SJCRH30 (cell line): ENCODE data around the gene C2orf69. TPM values are rescaled to one million over a fixed set of nuclear protein-coding genes. Genes with fewer than 3 reads are reported as not detected.

Experiments used
- DNase-seq, 2 experiments: peaks; one replicate each; pipeline ENCODE4 v3.0.0-alpha.2; 2015 to 2020
- H3K27ac ChIP-seq: fragments of 250-450 bp; sonication (Bioruptor Pico); 2 replicates; pipeline ENCODE4 v1.5.1; 2020; ENCODE audit warnings: mild to moderate bottlenecking, moderate library complexity
- H3K27me3 ChIP-seq: fragments of 250-450 bp; sonication (Bioruptor Pico); 2 replicates; pipeline ENCODE4 v1.5.1; 2020; ENCODE audit warnings: mild to moderate bottlenecking, moderate library complexity
- H3K36me3 ChIP-seq: fragments of 250-450 bp; sonication (Bioruptor Pico); 2 replicates; pipeline ENCODE4 v1.5.1; 2020; ENCODE audit warnings: mild to moderate bottlenecking, moderate library complexity
- H3K4me1 ChIP-seq: fragments of 250-450 bp; sonication (Bioruptor Pico); 2 replicates; pipeline ENCODE4 v1.5.1; 2020; ENCODE audit warnings: mild to moderate bottlenecking, moderate library complexity
- H3K4me3 ChIP-seq: fragments of 250-450 bp; sonication (Bioruptor Pico); 2 replicates; pipeline ENCODE4 v1.5.1; 2020; ENCODE audit warnings: mild to moderate bottlenecking, moderate library complexity
- H3K9me3 ChIP-seq: fragments of 250-450 bp; sonication (Bioruptor Pico); replicated peaks from 2 replicates; pipeline ENCODE4 v1.5.1; 2020; ENCODE audit warnings: mild to moderate bottlenecking, moderate library complexity
- total RNA-seq: library from RNA; depleted of rRNA; stranded (reverse); fragments of >200 nt; shearing (Covaris generic); gene quantifications from 2 replicates; pipeline ENCODE4 v1.2.3, GENCODE V29; 2014

Gene C2orf69
- total RNA-seq, 1 experiment from 2014 or later = 20.7 TPM

DNA sequence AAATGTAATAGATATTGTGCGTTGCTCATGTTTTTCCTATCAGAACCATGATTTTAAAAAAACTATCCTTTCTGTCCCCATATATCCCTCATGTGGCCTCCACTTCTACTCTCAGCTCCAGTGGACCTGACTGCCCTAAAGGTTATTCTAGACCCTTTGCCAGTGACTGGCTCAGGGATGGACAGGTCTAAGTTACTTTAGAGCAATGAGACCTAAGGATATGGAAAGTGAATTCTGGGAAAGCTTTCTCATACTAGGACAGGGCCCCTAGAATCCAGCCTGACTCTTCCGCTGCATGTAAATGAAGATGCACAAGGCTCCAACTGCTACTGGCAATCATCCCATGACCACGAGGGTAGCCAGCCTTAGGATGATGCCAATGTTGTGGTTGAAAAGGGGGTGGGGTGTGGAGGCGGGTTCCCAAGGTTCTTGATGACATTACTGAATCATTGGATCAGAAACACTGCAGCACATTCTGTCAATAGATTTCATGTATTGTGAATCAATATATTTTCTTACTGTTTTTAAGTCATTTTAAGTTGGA, 21.3 kb downstream of the C2orf69 start:
- H3K27me3 ChIP-seq = no peaks in the 10 kb centered on the region
- peaks cover 6% of the 10 kb centered on the region; the same call in 1 of the 2 replicates for H3K4me1 ChIP-seq
- H3K36me3 ChIP-seq = peaks cover 71% of the 10 kb centered on the region
- DNase-seq = peak; percentile 75 to 79
- no peak overlapping the region for H3K4me3 ChIP-seq
- no peaks in the 10 kb centered on the region for H3K9me3 ChIP-seq
- H3K27ac ChIP-seq = peak overlapping the region; percentile 13; the same call in 1 of the 2 replicates

DNA sequence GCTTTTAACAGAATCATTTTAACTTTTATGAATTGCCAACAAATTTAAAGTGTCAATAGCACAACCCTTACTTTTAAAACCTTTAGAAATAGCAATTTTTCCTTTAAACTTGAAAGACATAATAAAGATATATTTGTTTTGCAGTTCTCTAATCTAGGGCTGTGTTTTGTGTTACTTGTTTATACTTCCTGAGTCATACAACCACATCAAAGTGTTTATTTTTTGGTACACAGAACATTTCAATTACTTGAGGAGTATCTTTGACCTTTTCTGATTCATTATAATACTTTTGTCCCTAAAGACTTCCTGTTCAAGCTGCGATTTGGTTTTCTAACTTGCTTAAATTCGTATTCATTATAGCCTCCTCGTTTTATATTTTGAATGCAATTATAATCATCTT, 22.4 kb downstream of the C2orf69 start:
- Histone ChIP-seq H3K9me3 (no peaks in the 10 kb centered on the region), H3K4me1 (peaks cover 6% of the 10 kb centered on the region; the same call in 1 of the 2 replicates), H3K4me3 (no peak overlapping the region), H3K27ac (no peak overlapping the region), H3K36me3 (peaks cover 66% of the 10 kb centered on the region), H3K27me3 (no peaks in the 10 kb centered on the region)
- no peak for DNase-seq

DNA sequence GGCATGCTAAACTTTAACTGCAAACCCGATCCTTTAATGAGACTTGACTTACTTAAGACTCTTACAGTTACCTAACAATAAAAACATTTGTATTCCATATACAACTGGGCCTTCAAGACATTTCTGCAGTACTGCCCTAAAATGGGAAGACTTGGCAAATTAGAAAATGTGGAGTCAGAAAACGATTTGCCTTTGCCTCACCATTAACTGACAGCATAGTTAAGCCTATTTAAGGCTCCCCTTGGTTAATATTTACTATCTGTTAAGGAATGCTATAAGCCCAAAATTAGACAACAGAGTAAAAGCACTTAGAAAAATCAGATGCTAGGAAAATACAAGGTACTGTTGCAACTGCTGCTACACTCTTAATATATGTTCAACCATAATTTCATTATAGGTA, 25.5 kb downstream of the C2orf69 start:
- Histone ChIP-seq H3K4me1 (peaks cover 6% of the 10 kb centered on the region; the same call in 1 of the 2 replicates), H3K4me3 (no peak overlapping the region), H3K36me3 (peaks cover 74% of the 10 kb centered on the region), H3K9me3 (no peaks in the 10 kb centered on the region), H3K27me3 (no peaks in the 10 kb centered on the region), H3K27ac (no peak overlapping the region)
- DNase-seq = no peak

GRCh38 chr2:199940373-199940772, 29.3 kb downstream of the C2orf69 start:
- Histone ChIP-seq H3K36me3 (peaks cover 59% of the 10 kb centered on the region), H3K9me3 (no peaks in the 10 kb centered on the region), H3K27me3 (no peaks in the 10 kb centered on the region), H3K4me3 (no peak overlapping the region), H3K4me1 (no peaks in the 10 kb centered on the region), H3K27ac (no peak overlapping the region)
- DNase-seq = peak in 1 of 2 experiments; percentile 44

GRCh38 chr2:199943373-199943772, 32.3 kb downstream of the C2orf69 start:
- Histone ChIP-seq H3K27ac (no peak overlapping the region), H3K27me3 (no peaks in the 10 kb centered on the region), H3K4me3 (no peak overlapping the region), H3K9me3 (no peaks in the 10 kb centered on the region), H3K4me1 (no peaks in the 10 kb centered on the region), H3K36me3 (peaks cover 66% of the 10 kb centered on the region)
- no peak for DNase-seq

GRCh38 chr2:199946196-199946595, 35.1 kb downstream of the C2orf69 start:
- no peak overlapping the region for H3K4me3 ChIP-seq
- no peaks in the 10 kb centered on the region for H3K9me3 ChIP-seq
- H3K27me3 ChIP-seq = no peaks in the 10 kb centered on the region
- H3K27ac ChIP-seq = no peak overlapping the region
- no peak for DNase-seq
- no peaks in the 10 kb centered on the region for H3K4me1 ChIP-seq
- peaks cover 62% of the 10 kb centered on the region for H3K36me3 ChIP-seq

DNA sequence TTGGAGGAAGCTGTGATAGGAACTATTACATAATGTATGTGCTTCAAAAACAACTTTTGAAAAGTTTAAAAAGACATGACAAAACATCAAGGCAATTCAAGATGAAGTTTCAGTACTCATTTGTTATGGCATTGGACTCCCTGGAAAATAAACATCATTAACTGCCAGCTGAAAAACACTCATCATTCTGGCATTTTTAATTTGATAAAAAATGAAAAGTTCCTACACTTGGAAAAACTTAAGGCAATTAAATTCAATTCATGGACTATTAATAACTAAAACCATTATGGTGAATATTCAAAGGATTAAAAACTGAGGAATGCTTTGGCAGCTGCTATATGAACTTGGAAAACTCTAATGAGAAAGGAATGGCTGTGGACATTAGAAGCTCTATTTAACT, 35.7 kb downstream of the C2orf69 start:
- H3K36me3 ChIP-seq = peaks cover 62% of the 10 kb centered on the region
- H3K27ac ChIP-seq = no peak overlapping the region
- H3K4me1 ChIP-seq = no peaks in the 10 kb centered on the region
- H3K27me3 ChIP-seq = no peaks in the 10 kb centered on the region
- no peaks in the 10 kb centered on the region for H3K9me3 ChIP-seq
- DNase-seq = no peak
- H3K4me3 ChIP-seq = no peak overlapping the region

DNA sequence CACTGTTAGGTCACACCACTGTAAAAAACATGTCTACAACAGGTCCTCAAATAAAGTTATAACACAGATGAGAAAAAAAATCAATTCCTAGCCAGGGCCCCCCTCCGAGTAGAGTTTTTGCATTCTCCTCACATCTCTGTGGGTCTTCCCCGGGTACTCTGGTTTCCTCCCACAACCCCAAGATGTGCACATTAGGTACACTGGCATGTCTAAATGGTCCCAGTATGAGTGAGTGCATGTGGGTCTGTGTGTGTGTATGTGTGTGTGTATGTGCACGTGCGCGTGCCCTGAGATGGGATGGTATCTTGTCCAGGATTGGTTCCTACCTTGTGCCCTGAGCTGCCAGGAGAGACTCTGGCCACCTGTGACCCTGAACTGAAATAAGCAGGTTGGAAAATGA, 39.3 kb downstream of the C2orf69 start:
- Histone ChIP-seq H3K9me3 (no peaks in the 10 kb centered on the region), H3K27me3 (no peaks in the 10 kb centered on the region), H3K27ac (no peak overlapping the region), H3K4me1 (no peaks in the 10 kb centered on the region), H3K36me3 (peaks cover 44% of the 10 kb centered on the region), H3K4me3 (no peak overlapping the region)
- DNase-seq = no peak

DNA sequence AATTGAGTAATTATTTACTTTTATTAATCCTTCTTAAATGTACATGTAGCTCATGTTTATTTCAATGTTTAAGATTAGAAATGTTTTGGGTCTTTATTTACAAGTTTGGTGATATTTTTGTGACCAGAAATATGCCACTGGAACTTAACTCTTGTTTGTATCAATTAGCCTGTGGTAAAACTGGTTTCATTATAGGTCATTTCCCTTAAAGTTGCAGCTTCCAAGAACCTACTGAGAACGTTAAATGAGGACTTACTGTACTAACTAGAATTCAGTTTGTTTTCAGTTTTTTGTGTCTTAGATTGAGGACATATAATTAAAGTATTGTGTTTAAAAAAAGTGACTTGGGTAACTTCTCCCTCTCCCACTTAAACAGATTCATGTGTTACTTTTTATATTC, 39.9 kb downstream of the C2orf69 start:
- DNase-seq = no peak
- no peaks in the 10 kb centered on the region for H3K9me3 ChIP-seq
- peaks cover 37% of the 10 kb centered on the region for H3K36me3 ChIP-seq
- H3K27me3 ChIP-seq = no peaks in the 10 kb centered on the region
- H3K4me3 ChIP-seq = no peak overlapping the region
- no peaks in the 10 kb centered on the region for H3K4me1 ChIP-seq
- no peak overlapping the region for H3K27ac ChIP-seq

DNA sequence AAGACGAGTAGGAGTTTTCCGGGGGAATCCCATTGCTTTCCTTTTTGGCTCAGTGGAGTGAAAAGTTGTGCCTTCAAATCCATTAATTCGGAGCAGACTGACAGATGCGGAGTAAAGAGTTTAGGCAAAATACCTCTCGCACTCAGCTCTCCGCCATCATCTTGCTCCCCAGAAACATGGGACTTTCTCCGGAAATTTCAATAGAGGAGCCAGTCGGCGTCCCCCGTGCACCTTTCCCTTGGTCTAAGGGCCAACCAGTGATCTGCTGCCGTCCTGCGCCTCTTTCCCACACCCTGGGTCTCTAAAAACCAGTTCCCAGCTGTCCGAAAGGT, 43.9 kb downstream of the C2orf69 start:
- no peak for DNase-seq

DNA sequence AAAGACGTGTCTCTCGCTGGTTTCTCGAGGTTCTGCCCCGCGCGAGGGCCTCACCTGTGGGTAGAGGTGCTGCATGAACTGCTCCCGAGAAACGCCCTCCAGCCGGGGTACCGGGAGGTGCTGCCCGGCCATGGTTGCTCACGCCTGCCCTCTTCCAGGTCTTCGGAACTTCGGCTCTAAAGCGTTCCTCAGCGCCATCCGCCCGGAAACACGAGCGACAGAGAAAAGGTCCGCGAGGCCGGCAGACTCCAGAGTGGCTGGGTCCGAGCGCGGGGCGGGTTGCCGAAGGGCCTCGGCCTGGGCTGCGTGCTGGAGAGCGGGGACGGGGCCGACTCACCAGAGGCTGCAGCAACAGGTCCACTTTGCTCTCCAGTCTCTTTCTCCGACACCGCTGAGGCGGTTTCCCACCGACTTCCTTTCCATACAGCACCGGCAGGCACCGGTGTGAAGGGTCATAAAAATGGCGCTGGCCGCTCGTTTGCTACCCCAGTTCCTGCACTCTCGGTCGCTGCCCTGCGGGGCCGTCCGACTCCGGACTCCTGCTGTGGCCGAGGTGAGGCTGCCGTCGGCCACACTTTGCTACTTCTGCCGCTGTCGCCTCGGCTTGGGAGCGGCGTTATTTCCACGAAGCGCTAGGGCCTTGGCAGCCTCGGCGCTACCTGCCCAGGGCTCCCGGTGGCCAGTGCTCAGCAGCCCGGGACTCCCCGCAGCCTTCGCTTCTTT, 44.4 kb downstream of the C2orf69 start, which contains the start of the genes MAIP1 and TYW5:
Gene MAIP1 (plus strand): TSS at position 244 of the 723 bp plus-strand sequence. CDS start 217 bp downstream, at position 461.
Gene TYW5 (minus strand): TSS at position 153 of the 723 bp plus-strand sequence. CDS start 21 bp downstream, at position 132.
- Histone ChIP-seq H3K27ac (peak within 1 kb of the TSS; percentile 85), H3K27me3 (no peaks in the 10 kb centered on the region), H3K4me1 (no peaks in the 10 kb centered on the region), H3K9me3 (no peaks in the 10 kb centered on the region), H3K36me3 (peaks cover 11% of the 10 kb centered on the region), H3K4me3 (peak within 1 kb of the TSS; percentile 95)
- DNase-seq = peak; percentile 87 to 92

More for the DNA sequence above, 43.9 kb downstream of the C2orf69 start:
- Histone ChIP-seq H3K4me3 (peak overlapping the region; percentile 95), H3K4me1 (no peaks in the 10 kb centered on the region), H3K36me3 (peaks cover 12% of the 10 kb centered on the region), H3K27me3 (no peaks in the 10 kb centered on the region), H3K27ac (peak overlapping the region; percentile 85), H3K9me3 (no peaks in the 10 kb centered on the region)

GRCh38 chr2:199956062-199956380, 44.9 kb downstream of the C2orf69 start:
- H3K4me1 ChIP-seq = no peaks in the 10 kb centered on the region
- peak in 1 of 2 experiments; percentile 27 for DNase-seq
- peak overlapping the region; percentile 95 for H3K4me3 ChIP-seq
- H3K9me3 ChIP-seq = no peaks in the 10 kb centered on the region
- H3K27ac ChIP-seq = peak overlapping the region; percentile 85
- H3K27me3 ChIP-seq = no peaks in the 10 kb centered on the region
- peaks cover 14% of the 10 kb centered on the region for H3K36me3 ChIP-seq

- H3K4me3 ChIP-seq = no peak overlapping the region
- H3K4me1 ChIP-seq = no peaks in the 10 kb centered on the region
- DNase-seq = no peak
- H3K9me3 ChIP-seq = no peaks in the 10 kb centered on the region
- H3K36me3 ChIP-seq = peaks cover 27% of the 10 kb centered on the region
- no peak overlapping the region for H3K27ac ChIP-seq
- no peaks in the 10 kb centered on the region for H3K27me3 ChIP-seq
Observed at GRCh38 chr2:199958014-199958413, 46.9 kb downstream of the C2orf69 start.

DNA sequence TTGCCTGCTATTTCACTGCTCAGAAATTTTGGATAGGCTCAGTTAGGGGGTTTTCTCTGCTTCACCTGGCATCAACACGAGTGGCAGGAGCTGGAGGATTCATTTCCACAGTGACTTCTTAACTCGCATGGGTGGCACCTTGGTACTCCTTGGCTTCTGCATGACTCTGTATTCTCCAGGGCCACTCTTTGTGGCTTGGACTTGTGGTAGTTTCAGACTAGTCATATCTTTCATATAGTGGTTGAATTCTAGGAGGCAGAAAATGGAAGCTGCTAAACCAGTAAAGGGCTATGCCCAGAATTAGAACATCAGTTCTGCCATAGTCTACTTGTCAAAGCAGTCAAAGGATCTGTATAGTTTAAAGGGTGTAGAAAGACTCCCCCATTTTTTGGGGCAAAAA, 51.1 kb downstream of the C2orf69 start:
- Histone ChIP-seq H3K36me3 (peaks cover 51% of the 10 kb centered on the region), H3K27me3 (no peaks in the 10 kb centered on the region), H3K4me1 (no peaks in the 10 kb centered on the region)

DNA sequence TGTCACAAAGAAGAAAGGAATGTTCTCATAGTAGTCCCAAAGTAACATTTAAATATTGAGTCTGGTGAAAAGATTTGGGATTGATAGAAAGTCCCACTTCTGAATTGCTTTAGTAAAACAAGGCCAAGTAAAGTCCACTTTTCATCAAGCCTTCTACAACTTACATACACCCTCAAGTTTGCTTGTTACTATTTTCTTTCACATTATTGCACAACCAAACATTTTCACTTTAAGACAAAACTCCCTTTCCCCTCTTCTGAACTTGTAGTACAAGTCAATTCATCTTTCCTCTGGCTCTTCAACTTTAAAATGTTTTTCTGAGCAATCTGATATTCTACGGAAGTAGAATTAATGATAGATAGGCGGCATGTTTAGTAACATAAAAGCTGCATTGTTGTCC, 55.3 kb downstream of the C2orf69 start:
- Histone ChIP-seq H3K4me3 (no peak overlapping the region), H3K36me3 (peaks cover 38% of the 10 kb centered on the region)

More for the DNA sequence above, 51.1 kb downstream of the C2orf69 start:
- Histone ChIP-seq H3K4me3 (no peak overlapping the region), H3K27ac (no peak overlapping the region), H3K9me3 (no peaks in the 10 kb centered on the region)
- no peak for DNase-seq

DNA sequence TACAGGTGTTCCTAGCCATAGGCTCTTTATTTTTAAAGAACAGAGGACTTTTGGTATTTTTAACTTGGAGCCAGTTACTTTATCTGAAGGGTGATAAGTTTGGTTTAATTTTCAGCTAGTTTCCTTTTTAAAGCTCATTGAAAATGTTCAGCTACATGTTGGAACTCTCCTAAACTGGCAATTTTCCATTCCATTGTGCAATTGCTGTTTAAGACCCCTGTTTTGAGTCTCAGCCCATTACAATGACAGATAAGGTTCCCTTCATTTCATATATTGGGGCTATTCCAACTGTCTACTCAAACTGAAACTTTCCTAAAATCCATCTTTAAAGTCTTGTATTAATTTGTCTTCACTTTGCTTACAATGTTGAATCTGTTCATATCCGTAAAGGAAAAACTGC, 55.9 kb downstream of the C2orf69 start:
- Histone ChIP-seq H3K27me3 (no peaks in the 10 kb centered on the region), H3K36me3 (peaks cover 32% of the 10 kb centered on the region), H3K4me3 (no peak overlapping the region), H3K27ac (no peak overlapping the region), H3K9me3 (no peaks in the 10 kb centered on the region), H3K4me1 (no peaks in the 10 kb centered on the region)
- no peak for DNase-seq

More for the DNA sequence above, 55.3 kb downstream of the C2orf69 start:
- no peak overlapping the region for H3K27ac ChIP-seq
- DNase-seq = no peak
- no peaks in the 10 kb centered on the region for H3K9me3 ChIP-seq
- H3K4me1 ChIP-seq = no peaks in the 10 kb centered on the region
- no peaks in the 10 kb centered on the region for H3K27me3 ChIP-seq
